ENCODE results near the gene EVC. TPM values are rescaled to one million over a fixed set of nuclear protein-coding genes. Genes with fewer than 3 reads are reported as not detected.
A peak's percentile ranks its signal among the peaks of the same experiment; 100 is the strongest.

EVC gene
- total and polyA plus RNA-seq, 2 of the 8 experiments (the other 6 are each of a cell fraction or from before 2014, with no cell fraction given), result 2.6 to 9.8 TPM

- peaks cover 0 to 3% of the 10 kb centered on the region in 2 experiments for H4K20me1 ChIP-seq (replicated peaks in 1 of 2; ENCODE audit: control insufficient read depth in 1 of 2, insufficient read depth in 2 of 2, low read length in 2 of 2)
- H3K23ac ChIP-seq (ENCODE audit: insufficient read length), result no peak overlapping the region
- no peak overlapping the region for H2AFZ ChIP-seq (ENCODE audit: low read length)
- 89% methylated on average over 7 of the region's 7 CpGs; no CpG with 5 or more reads in 1 of the 2 experiments for WGBS, 2 experiments (ENCODE audit: extremely low coverage in 1 of 2, insufficient coverage in 1 of 2, insufficient read length in 1 of 2, insufficient replicate concordance in 2 of 2, low coverage in 1 of 2, low lambda C conversion rate in 2 of 2, missing lambda C conversion rate in 1 of 2)
- no peak overlapping the region for H2AK5ac ChIP-seq (ENCODE audit: low read depth, low read length)
- H3K14ac ChIP-seq (ENCODE audit: insufficient read length), result no peak overlapping the region
- H3K36me3 ChIP-seq (ENCODE audit: control insufficient read depth in 2 of 4, insufficient read depth in 4 of 4, low read length in 3 of 4), result peaks cover 0 to 7% (median under 1%) of the 10 kb centered on the region in 4 experiments; a peak in 3 of 8 replicates
- H3K27ac ChIP-seq (ENCODE audit: low read depth, low read length), result no peak overlapping the region
- H3K79me2 ChIP-seq (ENCODE audit: control insufficient read depth in 1 of 2, insufficient read depth in 2 of 2, low read length in 2 of 2), result no peaks in the 10 kb centered on the region
- H2BK20ac ChIP-seq (ENCODE audit: low read length), result no peak overlapping the region
- no peak overlapping the region for H3K4ac ChIP-seq (replicated peaks; ENCODE audit: insufficient read length, low read depth, low read length)
- ChIA-PET CTCF (ENCODE audit: partially characterized antibody) (interaction anchor here (0.9 to 1.2 kb wide), 2 partner anchors 18 to 79 kb away, joined by 3 to 4 read pairs; no protein-coding TSS in a partner anchor), POLR2A (ENCODE audit: partially characterized antibody) (no interaction called here)
- FAIRE-seq (peak; percentile 55), DNase-seq (ENCODE audit: low read depth in 1 of 2, low spot score in 2 of 2) (no peak)
- H4K5ac ChIP-seq (ENCODE audit: insufficient read length, low read depth, low read length), result no peak overlapping the region
- peaks cover 3 to 6% of the 10 kb centered on the region in 2 experiments; a peak in 2 of 4 replicates for H3K9me3 ChIP-seq (ENCODE audit: insufficient read depth in 2 of 2, low read depth in 1 of 2, low read length in 1 of 2)
- H3K18ac ChIP-seq (ENCODE audit: extremely low read depth, low read length), result no peak overlapping the region
- no peak overlapping the region for H2BK5ac ChIP-seq (ENCODE audit: low read depth, low read length)
- H3K27me3 ChIP-seq (replicated peaks in 1 of 4; ENCODE audit: control insufficient read depth in 3 of 4, extremely low read depth in 1 of 4, insufficient read depth in 3 of 4, low read length in 3 of 4), result no peaks in the 10 kb centered on the region
- H2BK12ac ChIP-seq (ENCODE audit: low read depth, low read length), result no peak overlapping the region
- no peak overlapping the region for H3K56ac ChIP-seq (replicated peaks; ENCODE audit: insufficient read length, low read depth, low read length)
- H3K9ac ChIP-seq (replicated peaks in 1 of 4; ENCODE audit: extremely low read depth in 1 of 4, low read depth in 3 of 4, low read length in 3 of 4), result no peak overlapping the region
- H3K4me1 ChIP-seq (replicated peaks in 1 of 4; ENCODE audit: control insufficient read depth in 3 of 4, insufficient read depth in 4 of 4, low read length in 3 of 4), result peaks cover 0 to 2% (median 0%) of the 10 kb centered on the region in 4 experiments; a peak in 2 of 7 replicates
- no peak overlapping the region for H2BK15ac ChIP-seq (ENCODE audit: low read length)
- no peaks in the 10 kb centered on the region for H3K79me1 ChIP-seq (ENCODE audit: low read depth, low read length)
- no peak overlapping the region for H2BK120ac ChIP-seq (replicated peaks; ENCODE audit: low read depth, low read length)
- no peak overlapping the region for H4K91ac ChIP-seq (replicated peaks; ENCODE audit: insufficient read length, low read length)
- no peak overlapping the region for H4K8ac ChIP-seq (ENCODE audit: extremely low read depth, insufficient read depth, low read length)
- H3K4me2 ChIP-seq (ENCODE audit: insufficient read depth in 1 of 2, low read depth in 2 of 2, low read length in 2 of 2), result no peak overlapping the region
- H3K23me2 ChIP-seq (ENCODE audit: low read depth, low read length), result no peaks in the 10 kb centered on the region
- H3K4me3 ChIP-seq (ENCODE audit: extremely low read depth in 1 of 4, insufficient read depth in 2 of 4, low read depth in 3 of 4, low read length in 4 of 4), result no peak overlapping the region
- TF ChIP-seq CHD1 (IDR thresholded peaks at IDR 0.05; ENCODE audit: low read depth, low read length), result no peak
- no peak for TF ChIP-seq CEBPB (IDR thresholded peaks at IDR 0.05; ENCODE audit: low read depth, low read length)
- TF ChIP-seq BACH1 (IDR thresholded peaks at IDR 0.05; ENCODE audit: low read length), result no peak
- no peak for TF ChIP-seq MAX (IDR thresholded peaks at IDR 0.05)
- TF ChIP-seq SRF (IDR thresholded peaks at IDR 0.05; ENCODE audit: low read depth, low read length), result no peak
- no peak for TF ChIP-seq HDAC2 (IDR thresholded peaks at IDR 0.05; ENCODE audit: borderline replicate concordance in 1 of 2, low read depth in 2 of 2, low read length in 2 of 2)
- no peak for TF ChIP-seq KDM4A (IDR thresholded peaks at IDR 0.05; ENCODE audit: low read depth, low read length, severe bottlenecking)
- TF ChIP-seq NRF1 (IDR thresholded peaks at IDR 0.05; ENCODE audit: low read depth, low read length), result no peak
- TF ChIP-seq SUZ12 (IDR thresholded peaks at IDR 0.05; ENCODE audit: low read length), result no peak
- peak; percentile 16 to 30 (median 23) for TF ChIP-seq CTCF (IDR thresholded peaks at IDR 0.05; ENCODE audit: control extremely low read depth in 1 of 3, insufficient read depth in 1 of 3, low read depth in 1 of 3, low read length in 3 of 3)
Observed at GRCh38 chr4:5719350-5720055, 8.5 kb downstream of the EVC start.

All from H1 (cell line).